ENCODE results near the gene BRD3. TPM values are rescaled to one million over a fixed set of nuclear protein-coding genes. Genes with fewer than 3 reads are reported as not detected.
A peak's percentile ranks its signal among the peaks of the same experiment; 100 is the strongest.
"Not testable (repeated sequence)": the region's sequence is repeated elsewhere in the genome, so short reads cannot be mapped to it uniquely, and the experiment has no call there.

BRD3 gene
- polyA plus RNA-seq (2013, experiment 1 of 2; ENCODE audit: insufficient read length) = 24.6 TPM
- 23.7 TPM for polyA plus RNA-seq (2013, experiment 2 of 2; ENCODE audit: insufficient read length)

- DNase-seq = peak; percentile 93
Measured at GRCh38 chr9:134067904-134068743, at the start of gene BRD3. BRD3 (minus strand) TSS chr9:134068026; CDS start chr9:134053477, 14,549 bp downstream.

- DNase-seq = no peak
Measured at GRCh38 chr9:134112561-134112960, 44.7 kb upstream of the BRD3 start.

GRCh38 chr9:134111064-134111463, 43.2 kb upstream of the BRD3 start:
- no peak for DNase-seq

- DNase-seq = no peak
Measured at GRCh38 chr9:134103391-134103998, 35.7 kb upstream of the BRD3 start.

- no peak for DNase-seq
Measured at GRCh38 chr9:134101623-134102149, 33.9 kb upstream of the BRD3 start.

GRCh38 chr9:134101133-134101532, 33.3 kb upstream of the BRD3 start:
- peak; percentile 35 for DNase-seq

- DNase-seq = no peak
Measured at GRCh38 chr9:134100040-134100439, 32.2 kb upstream of the BRD3 start.

- DNase-seq = peak; percentile 11
Measured at GRCh38 chr9:134099123-134099761, 31.4 kb upstream of the BRD3 start.

GRCh38 chr9:134089972-134090371, 22.1 kb upstream of the BRD3 start:
- DNase-seq = no peak

- DNase-seq = no peak
Measured at GRCh38 chr9:134088063-134088725, 20.4 kb upstream of the BRD3 start.

GRCh38 chr9:134085674-134086073, 17.8 kb upstream of the BRD3 start:
- DNase-seq = no peak

- DNase-seq = no peak
Measured at GRCh38 chr9:134083451-134083850, 15.6 kb upstream of the BRD3 start.

- no peak for DNase-seq
Measured at GRCh38 chr9:134076644-134077043, 8.8 kb upstream of the BRD3 start.

- DNase-seq = not testable (repeated sequence)
Measured at GRCh38 chr9:134075689-134076088, 7.9 kb upstream of the BRD3 start.

- no peak for DNase-seq
Measured at GRCh38 chr9:134073500-134073899, 5.7 kb upstream of the BRD3 start.

GRCh38 chr9:134072683-134073082, 4.9 kb upstream of the BRD3 start:
- DNase-seq = not testable (repeated sequence)

- no peak for DNase-seq
Measured at GRCh38 chr9:134071149-134071548, 3.3 kb upstream of the BRD3 start.

- DNase-seq = no peak
Measured at GRCh38 chr9:134069480-134070399, 1.9 kb upstream of the BRD3 start.

- no peak for DNase-seq
Measured at GRCh38 chr9:134068744-134069479, 1.1 kb upstream of the BRD3 start.

Data from fibroblast of skin of scalp (primary cell).